ENCODE measurements around the gene ZNF345. TPM values are rescaled to one million over a fixed set of nuclear protein-coding genes. Genes with fewer than 3 reads are reported as not detected.

ZNF345 gene
- total RNA-seq, 1 experiment from 2014 or later: 5.2 TPM

GRCh38 chr19:36891768-36892357 is 41.2 kb downstream of the ZNF345 start (continued):
- TF ChIP-seq AFF4 (CRISPR knock-in tag; IDR thresholded peaks at IDR 0.05; ENCODE audit: borderline replicate concordance): no peak
- TF ChIP-seq ATF1 (CRISPR knock-in tag; IDR thresholded peaks at IDR 0.05): no peak
- TF ChIP-seq CBFB (CRISPR knock-in tag; IDR thresholded peaks at IDR 0.05; ENCODE audit: low read depth): no peak

GRCh38 chr19:36894849-36895383 is 44.2 kb downstream of the ZNF345 start:
- ChIA-PET CTCF (no interaction called here), POLR2A (no interaction called here)
- TF ChIP-seq FOXP4 (CRISPR knock-in tag; IDR thresholded peaks at IDR 0.05): no peak
- no peak for TF ChIP-seq GABPB1 (CRISPR knock-in tag; IDR thresholded peaks at IDR 0.05)
- no peak for TF ChIP-seq NFYB (CRISPR knock-in tag; conservative IDR thresholded peaks at IDR 0.05; ENCODE audit: low read depth)
- TF ChIP-seq NFE2L1 (CRISPR knock-in tag; IDR thresholded peaks at IDR 0.05): no peak
- TF ChIP-seq NR2C2 (CRISPR knock-in tag; IDR thresholded peaks at IDR 0.05): no peak
- no peak for TF ChIP-seq USF2 (CRISPR knock-in tag; IDR thresholded peaks at IDR 0.05)
- no peak for TF ChIP-seq SOX15 (CRISPR knock-in tag; IDR thresholded peaks at IDR 0.05)
- no peak for TF ChIP-seq ZNF232 (CRISPR knock-in tag; IDR thresholded peaks at IDR 0.05)
- no peak for TF ChIP-seq CTCF (IDR thresholded peaks at IDR 0.05)
- no peak for TF ChIP-seq ZNF396 (CRISPR knock-in tag; IDR thresholded peaks at IDR 0.05; ENCODE audit: borderline replicate concordance)
- TF ChIP-seq ETV6 (CRISPR knock-in tag; IDR thresholded peaks at IDR 0.05): no peak
- no peak for TF ChIP-seq ZNF281 (CRISPR knock-in tag; IDR thresholded peaks at IDR 0.05)
- TF ChIP-seq MAX (CRISPR knock-in tag; IDR thresholded peaks at IDR 0.05): no peak
- TF ChIP-seq ESRRA (CRISPR knock-in tag; IDR thresholded peaks at IDR 0.05; ENCODE audit: borderline replicate concordance): no peak
- TF ChIP-seq ZBTB21 (CRISPR knock-in tag; IDR thresholded peaks at IDR 0.05; ENCODE audit: borderline replicate concordance): no peak
- Mint-ChIP-seq H3K4me3 (no peak overlapping the region), H3K9me3 (peaks cover 84% of the 10 kb centered on the region), H3K36me3 (peaks cover 94% of the 10 kb centered on the region), H3K27ac (no peak overlapping the region), H3K4me1 (no peaks in the 10 kb centered on the region), H3K27me3 (ENCODE audit: low read depth) (peaks cover 9% of the 10 kb centered on the region; the same call in 1 of the 2 replicates)
- DNase-seq (ENCODE audit: low spot score) (no peak), ATAC-seq (no peak)

Measured in WTC11 (cell line).